Left cardiac atrium (tissue), 4 donors: ENCODE measurements around the gene FHL2. TPM values are rescaled to one million over a fixed set of nuclear protein-coding genes. Genes with fewer than 3 reads are reported as not detected.

Experiments used
- ATAC-seq, 2 donors: fragments of 200-7000 bp; cut with Tn5 transposase; one replicate each; pipeline ENCODE4 v1.9.1; 2020; ENCODE audit warnings: mild to moderate bottlenecking in 2 of 2, moderate library complexity in 2 of 2
- DNase-seq: peaks from one replicate; pipeline ENCODE4 v3.0.0-alpha.2; 2020
- intact Hi-C, 2 donors: fragments of 100-400 bp; cut with DNase I; formaldehyde crosslinking; loops; one replicate each; pipeline versions ENCODE4 v1.14.1 to v1.15.1; 2022 to 2023
- total RNA-seq, 2 donors: library from RNA; stranded (reverse); fragmentation: NEBNext Ultra II Directional; extraction: Animal tissue kit (Norgen Biotek cat#: 25700); gene quantifications; one replicate each; pipeline ENCODE4 v1.2.1, GENCODE V29; 2021
- donor health status: DM: no; HTN: yes; CAD: no.
- donor health status: DM: no; HTN: yes; CAD: no; lungs with severe emphysema.
- donor health status: DM: yes; HTN: yes; CAD: no.
- donor health status: Dilated cardiomyopathy.

Gene FHL2
- total RNA-seq, 2 donors from 2014 or later = 32.3 to 92.2 TPM

DNA sequence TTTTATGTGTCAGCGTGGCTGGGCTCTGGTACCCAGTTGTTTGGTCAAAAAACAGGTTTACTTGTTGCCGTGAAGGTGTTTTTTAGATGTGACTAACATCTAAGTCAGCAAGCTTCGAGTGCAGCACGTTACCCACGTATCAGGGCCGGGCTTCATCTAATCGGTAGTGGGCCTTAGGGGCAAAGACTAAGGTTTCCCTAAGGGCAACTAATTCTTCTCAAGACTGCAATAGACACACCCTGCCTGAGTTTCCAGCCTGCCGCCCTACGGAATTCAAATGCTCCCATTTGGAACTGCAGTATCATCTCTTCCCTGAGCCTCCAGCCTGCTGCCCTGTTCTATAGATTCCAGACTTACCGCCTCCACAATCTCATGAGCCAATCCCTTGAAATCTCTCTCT is 27.7 kb downstream of the FHL2 start:
- no peak for DNase-seq
- intact Hi-C loops = loop anchor here in 1 of 2 donors (2.0 kb wide), 1 partner anchor 148 kb away; no protein-coding TSS in a partner anchor
- no peak for ATAC-seq

DNA sequence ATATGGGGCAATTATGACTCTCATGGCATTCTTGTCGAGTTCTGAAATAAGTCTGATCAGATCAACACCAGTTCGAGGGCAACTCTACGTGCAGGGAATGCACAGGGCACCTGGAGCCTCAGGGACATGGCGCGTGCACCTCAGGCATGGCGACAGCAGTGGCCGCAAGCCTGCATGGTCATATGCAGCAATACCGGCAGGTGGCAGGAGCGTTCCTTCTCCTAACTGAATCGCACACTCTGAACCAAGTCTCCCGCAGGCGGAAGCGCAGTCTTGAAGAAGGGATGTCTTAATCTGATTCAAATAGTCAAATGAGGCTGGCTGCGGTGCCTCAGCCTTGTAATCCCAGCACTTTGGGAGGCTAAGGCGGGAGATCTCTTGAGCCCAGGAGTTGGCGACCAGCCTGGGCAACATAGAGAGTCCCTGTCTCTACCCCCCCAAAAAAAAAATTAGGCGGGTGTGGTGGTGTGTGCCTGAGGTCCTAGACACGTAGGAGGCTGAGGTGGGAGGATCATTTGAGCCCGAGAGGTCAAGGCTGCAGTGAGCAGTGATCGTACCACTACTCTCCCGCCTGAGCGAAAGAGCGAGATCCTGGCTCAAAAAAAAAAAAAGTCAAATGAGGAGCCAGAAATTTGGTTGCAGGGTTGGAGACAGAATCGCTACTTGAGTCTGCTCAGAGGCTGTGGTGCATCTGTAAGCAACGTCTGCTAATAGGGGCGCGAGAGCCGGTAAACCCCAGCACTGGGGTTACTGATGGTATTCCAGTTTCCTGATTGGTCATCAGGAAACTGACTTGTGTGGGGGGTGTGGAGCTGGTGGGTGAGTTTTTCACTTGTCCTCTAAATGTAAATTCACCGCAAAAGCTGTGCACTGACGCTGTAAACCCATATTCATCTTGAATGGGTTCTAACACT is 28.8 kb downstream of the FHL2 start:
- intact Hi-C loops = loop anchor here in 1 of 2 donors (2.0 kb wide), 1 partner anchor 149 kb away; no protein-coding TSS in a partner anchor
- DNase-seq (peak; percentile 89), ATAC-seq (peak; percentile 85 to 86)

DNA sequence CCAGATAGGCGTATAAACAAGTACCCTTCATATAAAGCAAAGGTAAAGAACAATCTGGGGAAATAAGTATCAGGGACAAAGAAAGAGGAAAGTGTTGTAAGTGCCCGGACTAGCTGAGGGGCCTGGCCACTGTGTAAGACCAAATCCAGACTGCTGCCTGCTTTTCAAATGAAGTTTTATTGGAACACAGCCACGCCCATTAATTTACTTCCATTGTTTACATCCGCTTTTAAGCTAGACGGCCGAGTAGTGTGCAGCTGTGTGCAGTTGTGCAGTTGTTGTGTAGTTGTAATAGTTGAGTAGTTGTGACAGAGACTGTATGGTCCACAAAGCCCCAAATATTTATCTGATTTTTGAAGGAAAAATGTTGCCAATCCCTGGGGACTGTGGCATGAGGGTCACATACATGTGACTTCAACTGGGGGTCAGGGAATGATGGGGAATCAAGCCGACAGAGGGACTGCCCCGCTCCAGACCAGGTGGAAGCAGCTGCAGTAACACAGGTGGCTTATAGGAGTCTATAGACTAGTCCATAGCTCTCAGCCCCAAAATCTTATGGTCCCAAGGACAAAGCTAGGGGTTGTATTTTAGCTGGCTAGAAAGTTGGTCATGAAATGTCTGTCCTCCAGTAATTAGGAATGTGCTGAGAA is 30.0 kb downstream of the FHL2 start:
- DNase-seq = no peak
- ATAC-seq = no peak
- intact Hi-C loops = no loop called here

DNA sequence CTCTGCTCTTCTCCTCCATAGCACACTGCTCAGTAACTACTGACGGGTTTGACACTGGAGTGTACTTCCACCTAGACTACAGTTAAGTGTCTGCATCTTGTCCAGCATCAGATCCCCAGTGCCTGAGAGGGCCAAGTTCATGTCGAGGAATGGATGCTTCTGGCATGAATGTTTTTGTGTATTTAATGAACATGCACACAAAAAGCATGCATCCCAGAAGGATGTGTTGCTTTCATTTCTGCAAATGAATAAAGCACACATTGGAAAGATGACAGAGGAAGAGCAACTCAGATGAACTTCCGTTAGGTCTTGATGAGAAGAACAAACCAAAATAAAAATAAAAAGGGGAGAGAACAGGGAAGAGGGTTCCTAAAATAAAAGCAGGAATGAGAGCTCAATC is 33.6 kb downstream of the FHL2 start:
- ATAC-seq (no peak), DNase-seq (no peak)
- intact Hi-C loops = no loop called here

DNA sequence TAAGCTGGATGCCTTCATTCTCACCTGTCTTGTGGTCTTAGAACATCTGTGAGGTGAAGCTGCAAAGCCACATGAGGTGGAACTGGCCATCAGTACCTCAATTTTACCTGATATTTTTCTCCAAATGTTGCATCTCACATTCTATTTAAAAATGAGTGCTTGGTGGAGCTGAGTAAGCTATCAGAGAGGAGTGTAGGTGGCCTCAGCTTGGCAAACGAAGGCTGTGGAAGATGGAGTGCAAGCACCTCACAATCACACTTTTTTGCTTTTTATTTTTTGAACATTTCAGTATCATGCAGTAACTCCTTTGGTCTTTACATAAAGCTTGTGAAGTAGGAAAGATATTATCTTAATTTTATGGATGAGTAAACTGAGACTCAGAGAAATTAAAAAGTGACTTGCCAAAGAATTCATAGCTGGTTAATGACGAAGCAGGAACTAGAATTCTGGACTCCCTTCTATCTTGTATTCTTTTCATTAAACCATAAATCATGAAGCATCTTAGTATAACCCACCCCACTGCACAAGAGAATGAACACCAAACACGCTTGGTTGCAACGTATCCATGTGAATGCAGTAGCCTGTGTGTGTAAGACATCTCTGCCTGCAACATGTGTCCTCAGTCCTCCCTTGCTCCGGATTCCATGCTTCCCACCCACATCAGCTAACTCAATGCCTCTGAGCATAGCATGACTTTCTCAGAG is 34.3 kb downstream of the FHL2 start:
- ATAC-seq = no peak
- intact Hi-C loops = no loop called here
- DNase-seq = no peak

DNA sequence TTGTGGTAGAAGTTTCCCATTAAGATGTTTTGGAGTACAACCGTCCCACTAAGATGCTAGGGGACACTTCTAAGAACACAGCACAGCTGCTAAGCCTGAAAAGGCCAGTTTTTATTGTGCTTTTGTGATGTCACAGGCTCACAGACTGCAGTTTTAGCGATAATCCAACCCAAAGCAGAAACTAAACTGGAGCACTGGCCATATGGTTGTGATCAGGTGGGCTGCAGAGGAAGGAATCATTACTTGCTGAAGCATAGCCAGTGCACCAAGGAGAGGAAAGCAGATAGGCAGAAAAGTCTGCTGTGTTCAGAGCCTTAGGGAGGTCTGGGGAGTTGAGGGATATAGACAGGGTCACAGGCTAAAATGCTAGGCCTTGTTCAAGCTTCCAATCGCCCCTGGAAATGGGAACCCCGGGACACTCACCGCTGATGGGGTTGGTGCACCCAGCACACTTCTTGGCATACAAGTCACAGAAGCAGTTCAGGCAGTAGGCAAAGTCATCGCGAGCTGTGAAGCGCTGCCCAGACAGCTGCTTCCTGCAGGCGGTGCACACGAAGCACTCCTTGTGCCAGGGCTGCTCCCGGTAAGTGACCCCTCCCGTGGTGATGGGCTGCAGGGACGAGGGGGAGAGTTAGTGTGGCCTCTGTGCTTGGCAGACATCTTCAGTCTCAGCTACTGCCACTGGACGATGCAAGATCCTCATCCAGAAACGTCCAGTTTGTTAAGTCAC is 35.8 kb downstream of the FHL2 start:
- ATAC-seq = peak in 1 of 2 donors; percentile 21
- intact Hi-C loops = no loop called here
- no peak for DNase-seq

DNA sequence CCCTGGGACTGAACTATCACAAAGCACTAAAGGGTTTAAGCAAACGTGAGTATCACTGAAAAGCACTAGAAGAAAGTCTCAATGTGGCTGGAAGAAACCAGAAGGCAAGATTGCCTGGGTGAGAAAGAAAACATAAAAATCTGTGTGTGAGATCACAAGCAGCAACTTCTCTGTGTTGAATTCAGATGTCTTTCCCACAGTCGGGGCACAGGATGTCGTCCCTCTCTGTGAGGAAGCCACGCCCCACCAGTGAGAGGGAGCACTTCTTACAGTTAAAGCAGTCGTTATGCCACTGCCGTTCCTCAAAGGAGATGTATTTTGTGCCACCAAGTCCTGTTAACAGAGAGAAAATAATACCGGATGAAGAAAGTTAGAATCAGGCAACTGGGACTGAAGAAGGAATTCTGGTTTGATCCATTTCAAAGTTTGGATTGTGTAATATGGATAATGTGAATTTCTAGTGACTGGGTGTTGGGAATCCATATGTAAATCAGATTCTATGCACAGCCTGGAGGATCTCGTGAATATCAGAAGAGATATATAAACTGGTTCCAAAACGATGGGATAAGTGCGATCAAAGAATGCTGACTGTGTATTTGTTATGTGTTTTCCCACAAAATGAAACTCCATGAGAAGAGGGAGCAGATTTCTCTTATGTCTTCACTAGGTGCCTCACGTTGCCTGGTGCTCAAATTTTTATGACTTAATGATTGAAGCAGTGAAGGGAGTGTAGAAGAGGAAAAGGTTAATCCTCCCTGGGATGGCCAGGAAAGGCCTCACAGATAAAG is 37.6 kb downstream of the FHL2 start:
- DNase-seq = no peak
- intact Hi-C loops = no loop called here
- ATAC-seq = no peak

DNA sequence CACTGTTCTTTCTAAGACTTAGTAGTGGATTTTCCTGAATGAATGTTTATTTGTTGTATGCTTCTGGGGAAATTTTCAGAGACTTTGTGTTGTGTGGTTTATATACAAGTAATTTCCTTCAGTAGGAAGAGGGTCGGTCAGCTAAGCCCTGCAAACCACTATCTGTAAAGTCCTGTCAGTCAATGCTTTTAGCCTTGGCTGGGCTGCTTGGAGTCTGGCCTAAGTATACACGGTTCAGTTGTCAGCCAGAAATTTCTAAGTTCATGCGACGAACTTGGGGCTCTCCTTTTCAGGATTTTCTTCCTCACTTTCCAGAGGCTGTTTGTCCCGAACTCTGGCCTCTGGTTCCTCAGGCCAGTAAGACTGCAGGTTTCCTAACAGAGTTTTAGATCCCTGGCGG is 40.3 kb downstream of the FHL2 start:
- intact Hi-C loops = no loop called here
- ATAC-seq (peak; percentile 32 to 74), DNase-seq (no peak)

DNA sequence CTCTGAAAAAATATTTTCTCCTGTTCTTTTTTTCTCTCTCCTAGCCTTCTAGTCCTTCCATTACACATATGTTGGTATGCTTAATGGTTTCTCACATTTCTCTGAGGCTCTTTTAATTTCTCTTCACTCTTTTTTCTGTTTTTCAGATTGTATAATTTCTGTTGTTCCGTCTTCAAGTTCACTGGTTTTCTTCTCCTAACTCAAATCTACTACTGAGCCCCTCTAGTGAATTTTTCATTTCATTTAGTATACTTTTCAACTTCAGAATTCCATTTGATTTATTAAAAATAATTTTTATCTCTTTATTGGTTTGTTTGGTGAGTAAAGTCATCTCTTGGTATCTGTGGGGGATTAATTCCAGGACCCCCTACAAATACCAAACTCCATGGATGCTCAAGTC is 41.7 kb downstream of the FHL2 start:
- ATAC-seq (no peak), DNase-seq (no peak)

DNA sequence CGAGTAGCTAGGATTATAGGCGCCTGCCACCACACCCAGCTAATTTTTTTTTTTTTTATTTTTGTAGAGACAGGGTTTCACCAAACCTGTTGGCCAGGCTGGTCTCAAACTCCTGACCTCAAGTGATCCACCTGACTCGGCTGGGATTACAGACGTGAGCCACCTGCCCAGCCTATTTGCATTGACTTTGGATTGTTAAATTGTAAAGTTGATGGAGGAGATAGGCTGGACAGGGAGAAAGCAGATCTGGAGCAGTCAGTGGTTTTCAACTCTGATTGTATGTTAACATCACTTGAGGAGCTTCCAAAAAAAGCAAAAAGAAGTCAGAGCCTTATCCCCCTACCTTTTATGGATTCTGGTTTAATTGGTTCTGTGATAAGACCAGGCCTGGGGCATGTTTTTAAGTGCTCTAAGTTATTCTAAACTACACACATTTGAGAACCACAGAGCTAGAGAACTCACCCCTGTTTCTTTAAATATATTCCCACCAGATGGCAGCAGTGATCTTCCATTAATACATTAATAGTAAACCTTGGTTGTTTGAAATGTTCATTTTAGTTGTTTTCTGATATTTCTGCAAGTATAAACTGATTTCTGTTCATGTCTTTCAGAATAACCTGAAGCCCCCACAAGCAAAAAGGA is 54.0 kb downstream of the FHL2 start:
- DNase-seq (no peak), ATAC-seq (no peak)
- intact Hi-C loops = no loop called here

More for the DNA sequence above, 41.7 kb downstream of the FHL2 start:
- intact Hi-C loops = no loop called here

DNA sequence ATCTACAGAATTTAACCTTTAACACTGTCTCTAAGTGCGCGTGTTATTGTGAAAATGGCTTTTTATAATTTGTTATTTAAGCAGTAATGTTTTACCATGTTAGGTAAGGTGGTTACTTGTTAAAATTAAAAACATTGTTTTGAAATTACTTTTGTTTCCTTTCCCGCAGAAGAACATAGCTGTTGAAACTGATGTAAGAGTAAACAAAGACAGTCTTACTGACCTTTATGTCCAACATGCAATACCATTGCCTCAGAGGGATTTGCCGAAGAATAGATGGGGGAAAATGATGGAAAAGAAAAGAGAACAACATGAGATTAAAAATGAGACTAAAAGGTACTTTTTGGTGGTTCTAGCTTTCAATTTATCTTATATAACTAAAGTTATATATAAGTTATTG is 59.4 kb downstream of the FHL2 start:
- intact Hi-C loops = no loop called here
- DNase-seq (no peak), ATAC-seq (no peak)

DNA sequence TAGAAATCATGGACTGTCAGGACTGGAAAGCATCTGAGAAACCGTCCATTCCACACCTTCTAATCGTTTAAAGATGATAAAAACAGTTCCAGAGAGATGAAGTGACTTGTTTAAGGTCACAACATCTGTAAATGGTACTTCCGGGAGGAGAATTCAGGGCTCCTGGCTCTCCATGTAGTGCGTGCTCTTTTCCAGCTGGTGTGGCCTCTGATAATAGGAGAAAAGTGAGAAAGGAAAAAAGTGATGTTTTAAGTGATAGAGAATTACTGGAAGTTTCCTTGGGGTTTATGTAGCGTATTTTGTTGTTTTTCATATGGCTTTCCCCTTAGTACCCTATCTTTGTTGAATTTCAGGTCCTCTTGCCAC is 60.8 kb downstream of the FHL2 start:
- DNase-seq = no peak
- intact Hi-C loops = no loop called here
- no peak for ATAC-seq

DNA sequence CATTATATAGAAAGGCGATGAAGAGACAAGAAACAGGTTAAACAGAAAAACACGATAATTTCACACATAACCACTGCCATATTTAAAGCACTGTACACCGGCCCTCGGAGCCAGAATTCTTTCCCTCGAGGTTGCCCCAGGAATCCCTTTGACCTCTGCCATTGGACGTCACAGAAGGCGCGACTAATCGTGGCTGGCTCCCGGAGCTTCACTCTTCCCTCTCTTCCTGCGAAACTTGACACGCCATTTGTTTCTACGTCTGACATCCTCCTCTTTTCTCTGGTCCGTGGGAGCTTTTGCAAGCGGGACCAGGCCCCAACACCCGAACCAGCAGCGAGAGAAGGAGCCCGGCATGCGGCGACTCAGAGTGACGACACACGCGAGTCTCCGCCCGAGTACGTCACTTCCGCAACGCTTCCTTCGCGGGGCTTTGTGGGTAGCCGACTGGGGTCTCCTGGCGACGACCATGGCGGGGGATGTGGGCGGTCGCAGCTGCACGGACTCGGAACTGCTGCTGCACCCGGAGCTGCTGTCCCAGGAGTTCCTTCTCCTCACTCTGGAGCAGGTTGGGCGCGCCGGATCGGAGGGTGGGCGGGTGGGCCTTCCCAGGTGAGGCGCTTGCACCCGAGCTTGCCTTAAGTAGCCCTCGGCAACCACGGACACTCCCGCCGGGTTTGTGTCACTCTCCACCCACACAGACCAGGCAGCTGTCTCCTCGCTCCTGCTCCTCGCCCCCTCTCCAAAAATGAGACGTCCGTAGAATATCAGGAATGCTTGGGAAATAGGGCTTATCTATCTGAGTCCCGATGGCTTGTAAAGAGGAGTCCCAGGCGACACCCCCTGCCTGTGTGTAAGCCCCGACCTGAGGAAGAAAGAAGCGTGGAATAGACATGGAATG is 61.5 kb downstream of the FHL2 start, which contains the start of gene C2orf49:
Gene C2orf49 (plus strand): TSS at position 419 of the 898 bp plus-strand sequence. CDS start 48 bp downstream, at position 467.
- peak; percentile 92 for DNase-seq
- ATAC-seq = peak; percentile 98
- intact Hi-C loops = no loop called here

DNA sequence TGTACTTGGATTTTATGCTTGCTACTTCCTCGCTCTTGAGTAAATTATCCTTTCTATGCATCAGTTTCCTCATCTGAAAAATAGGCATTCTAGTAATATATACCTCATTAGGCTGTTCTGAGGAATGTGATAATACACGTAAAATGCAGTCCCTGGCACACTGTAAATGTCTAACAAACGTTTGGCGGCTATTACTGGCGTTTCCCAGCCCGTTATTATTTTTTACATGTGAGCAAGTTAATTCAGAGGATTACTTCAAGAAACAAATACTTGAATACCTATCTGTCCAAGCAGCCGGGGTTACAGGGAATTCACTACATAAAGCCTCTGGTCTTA is 62.1 kb downstream of the FHL2 start:
- DNase-seq (no peak), ATAC-seq (no peak)
- intact Hi-C loops = no loop called here

DNA sequence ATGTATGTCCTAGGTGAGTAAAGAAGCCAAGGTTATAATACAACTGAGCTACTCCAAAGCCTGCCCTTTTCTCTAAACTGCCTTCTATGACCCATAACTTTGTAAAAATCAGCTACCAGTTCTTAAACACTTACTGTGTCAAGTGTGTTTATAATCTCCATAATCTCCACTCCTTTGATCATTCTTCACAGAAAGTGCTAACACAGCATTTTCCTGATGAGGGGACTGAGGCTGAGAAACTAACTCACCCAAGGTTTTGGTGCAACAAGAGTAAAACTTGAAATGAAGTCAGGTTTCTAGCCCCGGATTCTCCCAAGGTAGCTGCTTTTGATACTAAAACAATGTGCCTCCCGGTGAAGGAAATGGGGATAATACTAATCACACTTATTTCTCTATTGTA is 63.4 kb downstream of the FHL2 start:
- DNase-seq (no peak), ATAC-seq (no peak)
- intact Hi-C loops = no loop called here

DNA sequence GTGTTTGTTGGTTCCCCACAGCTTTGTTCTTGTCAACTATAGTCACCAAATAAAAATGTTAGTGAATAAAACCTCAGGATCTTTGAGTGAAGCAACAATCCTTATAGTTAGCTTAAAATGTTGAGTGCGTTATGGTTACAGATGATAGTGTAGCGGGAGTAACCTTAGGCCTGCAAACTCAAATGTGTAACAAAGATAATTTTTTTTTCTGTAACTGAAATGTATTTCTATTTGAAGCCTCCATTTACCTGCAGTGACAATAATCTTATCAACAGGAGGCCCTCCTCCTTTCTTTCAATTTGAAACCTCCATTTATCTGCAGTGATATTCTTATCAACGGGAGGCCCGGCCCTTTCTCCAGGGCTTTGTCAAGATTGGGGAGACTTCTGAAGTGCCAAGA is 64.6 kb downstream of the FHL2 start:
- ATAC-seq (no peak), DNase-seq (no peak)
- intact Hi-C loops = no loop called here

DNA sequence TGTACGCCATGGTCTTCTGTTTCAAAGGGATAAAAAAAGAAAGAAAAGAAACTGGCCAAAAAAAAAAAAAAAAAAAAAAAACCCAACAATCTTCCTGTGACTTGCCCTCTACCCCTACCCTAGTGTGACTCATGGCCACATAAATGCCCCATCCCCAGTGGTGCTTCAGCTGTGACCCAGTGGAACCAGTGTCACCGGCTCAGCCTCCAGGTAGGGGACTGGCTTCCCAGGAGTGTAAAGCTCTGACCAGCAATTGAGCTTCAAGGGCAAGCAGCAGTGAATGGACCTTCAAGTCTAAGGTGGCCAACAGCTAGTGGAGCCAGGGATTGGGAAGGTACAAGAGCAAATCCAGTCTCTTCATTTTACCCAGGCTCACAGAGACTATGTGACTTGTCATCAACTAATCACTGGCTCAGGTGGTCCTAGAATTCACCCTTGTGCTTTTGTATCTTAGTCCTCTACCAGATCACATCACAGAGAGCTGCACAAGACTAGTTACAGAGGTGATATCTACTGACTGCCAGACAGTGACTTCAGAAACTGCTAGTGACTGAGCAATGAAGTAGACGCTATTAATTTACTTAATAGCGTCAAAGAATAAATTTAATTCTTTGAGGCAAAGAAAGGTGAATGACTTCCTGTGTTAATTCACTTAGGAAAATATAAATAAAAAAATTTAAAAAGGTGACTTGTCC is 68.0 kb downstream of the FHL2 start:
- ATAC-seq (no peak), DNase-seq (no peak)
- intact Hi-C loops = no loop called here
